Endothelial cell (in vitro differentiated cells): ENCODE results near the gene UXS1. TPM values are rescaled to one million over a fixed set of nuclear protein-coding genes. Genes with fewer than 3 reads are reported as not detected.

ENCODE experiments used
- DNase-seq: peaks from one replicate; pipeline ENCODE4 v3.0.0; 2021; ENCODE audit warnings: low spot score
- H3K27ac Mint-ChIP-seq: one replicate; pipeline ENCODE4 v1.8.0; 2021; ENCODE audit warnings: mixed read lengths, inconsistent platforms; ENCODE audit not compliant: unreplicated experiment
- H3K27me3 Mint-ChIP-seq: one replicate; pipeline ENCODE4 v1.8.0; 2021; ENCODE audit warnings: mild to moderate bottlenecking, moderate library complexity, mixed read lengths, inconsistent platforms; ENCODE audit not compliant: unreplicated experiment
- H3K36me3 Mint-ChIP-seq: one replicate; pipeline ENCODE4 v1.8.0; 2021; ENCODE audit warnings: mild to moderate bottlenecking, low read depth, mixed read lengths, inconsistent platforms; ENCODE audit not compliant: unreplicated experiment
- H3K4me1 Mint-ChIP-seq: one replicate; pipeline ENCODE4 v1.8.0; 2021; ENCODE audit warnings: mild to moderate bottlenecking, mixed read lengths, inconsistent platforms; ENCODE audit not compliant: unreplicated experiment
- H3K4me3 Mint-ChIP-seq: one replicate; pipeline ENCODE4 v1.8.0; 2021; ENCODE audit warnings: mild to moderate bottlenecking, mixed read lengths, inconsistent platforms; ENCODE audit not compliant: unreplicated experiment
- H3K9me3 Mint-ChIP-seq: one replicate; pipeline ENCODE4 v1.8.0; 2021; ENCODE audit warnings: mixed read lengths, inconsistent platforms; ENCODE audit not compliant: unreplicated experiment
- total RNA-seq: library from RNA; stranded (reverse); fragmentation: NEBNext Ultra II Directional; extraction: Animal tissue kit (Norgen Biotek cat#: 25700); gene quantifications from one replicate; pipeline ENCODE4 v1.2.1, GENCODE V29; 2021; ENCODE audit not compliant: unreplicated experiment
- TF ChIP-seq, protein P1 (sequence below): fragments of 200-600 bp; sonication (generic); IDR thresholded peaks from one replicate; pipeline ENCODE4 v1.5.0; 2021; ENCODE audit warnings: antibody characterized with exemption; ENCODE audit not compliant: unreplicated experiment

UXS1 gene
- total RNA-seq, 1 donor from 2014 or later: 60.4 TPM

DNA sequence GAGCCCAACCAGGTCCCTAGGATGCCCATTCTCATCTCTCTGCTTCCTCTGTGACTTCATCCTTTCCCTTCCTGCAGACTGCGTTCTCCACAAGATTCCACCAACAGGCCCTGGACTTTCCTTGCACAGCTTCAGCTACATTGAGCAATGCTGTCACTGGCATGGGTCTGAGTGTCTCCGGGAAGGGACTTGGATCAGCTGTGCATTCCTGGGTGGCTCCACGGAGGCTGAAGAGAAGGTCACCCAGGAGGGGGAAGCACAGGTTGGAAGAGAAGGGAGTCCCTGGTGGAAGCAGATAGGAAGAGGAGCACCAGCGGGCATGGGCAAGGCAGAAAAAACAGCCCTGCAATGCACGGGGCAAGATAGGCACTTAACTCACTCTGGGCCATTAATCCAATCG, 140.5 kb downstream of the UXS1 start:
- Mint-ChIP-seq H3K27ac (no peak overlapping the region), H3K4me3 (no peak overlapping the region), H3K4me1 (no peaks in the 10 kb centered on the region), H3K9me3 (no peaks in the 10 kb centered on the region), H3K36me3 (no peaks in the 10 kb centered on the region), H3K27me3 (peaks cover 3% of the 10 kb centered on the region)
- DNase-seq: no peak
- TF ChIP-seq, protein P1, sequence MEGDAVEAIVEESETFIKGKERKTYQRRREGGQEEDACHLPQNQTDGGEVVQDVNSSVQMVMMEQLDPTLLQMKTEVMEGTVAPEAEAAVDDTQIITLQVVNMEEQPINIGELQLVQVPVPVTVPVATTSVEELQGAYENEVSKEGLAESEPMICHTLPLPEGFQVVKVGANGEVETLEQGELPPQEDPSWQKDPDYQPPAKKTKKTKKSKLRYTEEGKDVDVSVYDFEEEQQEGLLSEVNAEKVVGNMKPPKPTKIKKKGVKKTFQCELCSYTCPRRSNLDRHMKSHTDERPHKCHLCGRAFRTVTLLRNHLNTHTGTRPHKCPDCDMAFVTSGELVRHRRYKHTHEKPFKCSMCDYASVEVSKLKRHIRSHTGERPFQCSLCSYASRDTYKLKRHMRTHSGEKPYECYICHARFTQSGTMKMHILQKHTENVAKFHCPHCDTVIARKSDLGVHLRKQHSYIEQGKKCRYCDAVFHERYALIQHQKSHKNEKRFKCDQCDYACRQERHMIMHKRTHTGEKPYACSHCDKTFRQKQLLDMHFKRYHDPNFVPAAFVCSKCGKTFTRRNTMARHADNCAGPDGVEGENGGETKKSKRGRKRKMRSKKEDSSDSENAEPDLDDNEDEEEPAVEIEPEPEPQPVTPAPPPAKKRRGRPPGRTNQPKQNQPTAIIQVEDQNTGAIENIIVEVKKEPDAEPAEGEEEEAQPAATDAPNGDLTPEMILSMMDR: no peak

DNA sequence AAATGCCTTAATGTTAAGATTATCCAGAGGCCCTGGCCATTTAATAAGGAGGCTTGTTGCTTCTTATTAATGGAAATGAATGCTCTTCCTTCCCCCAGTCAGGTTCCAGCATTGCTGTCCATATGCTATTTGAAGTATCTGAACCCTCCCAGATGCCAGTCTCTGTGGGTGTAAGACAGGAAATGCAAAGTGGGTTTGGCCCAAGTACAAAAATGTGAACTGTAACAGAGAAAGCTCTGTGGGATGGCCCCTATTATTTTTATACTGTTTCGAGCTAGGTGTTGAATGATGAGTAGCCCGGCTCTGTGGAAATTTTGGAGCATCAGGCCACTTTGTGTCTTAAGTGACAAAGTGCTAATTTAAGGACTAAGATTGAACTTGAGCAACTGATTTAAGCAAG, 141.0 kb downstream of the UXS1 start:
- Mint-ChIP-seq H3K27me3 (peaks cover 3% of the 10 kb centered on the region), H3K4me3 (no peak overlapping the region), H3K9me3 (no peaks in the 10 kb centered on the region), H3K27ac (no peak overlapping the region), H3K36me3 (no peaks in the 10 kb centered on the region), H3K4me1 (no peaks in the 10 kb centered on the region)
- no peak for DNase-seq
- TF ChIP-seq, protein P1: no peak

DNA sequence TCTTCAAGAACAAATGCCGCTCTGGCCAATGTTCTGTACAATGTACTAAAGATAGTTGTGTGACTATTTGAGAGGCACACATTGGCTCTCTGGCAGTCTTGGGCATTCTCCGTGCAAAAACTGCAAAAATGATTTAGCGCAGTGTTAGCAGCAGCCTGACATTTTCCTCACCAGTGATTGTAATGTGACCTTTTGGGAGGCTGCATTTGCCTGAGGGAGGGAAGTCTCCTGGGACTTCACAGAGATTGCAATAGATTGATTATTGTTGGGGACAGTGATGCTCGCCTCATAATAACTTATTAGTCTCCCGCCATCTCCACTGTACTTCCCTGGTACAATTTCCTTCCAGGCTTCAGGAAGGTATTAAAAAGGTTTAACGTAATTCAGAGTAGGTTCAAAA, 149.2 kb downstream of the UXS1 start:
- Mint-ChIP-seq H3K27me3 (peaks cover 1% of the 10 kb centered on the region), H3K4me1 (no peaks in the 10 kb centered on the region), H3K9me3 (no peaks in the 10 kb centered on the region), H3K27ac (no peak overlapping the region), H3K4me3 (no peak overlapping the region), H3K36me3 (no peaks in the 10 kb centered on the region)
- no peak for DNase-seq
- TF ChIP-seq, protein P1: no peak

DNA sequence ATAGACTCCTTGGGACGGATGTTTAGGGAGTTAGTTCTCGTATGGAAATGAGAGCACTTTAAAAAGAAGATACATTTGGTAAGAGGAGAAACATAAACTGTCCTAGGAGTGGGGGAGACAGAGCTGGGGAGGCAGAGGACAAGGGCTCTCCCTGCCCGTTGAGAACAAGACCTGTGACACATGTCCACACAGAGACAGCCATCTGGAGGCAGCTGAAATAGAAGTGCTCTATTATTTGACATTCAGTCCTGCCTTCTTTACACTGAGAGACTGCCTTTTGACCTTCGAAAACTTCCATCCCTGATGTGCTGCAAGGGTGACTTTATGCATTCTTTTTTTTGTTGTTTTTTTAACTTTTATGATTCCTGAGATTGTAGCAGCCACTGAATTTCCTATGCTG, 150.1 kb downstream of the UXS1 start:
- peaks cover 1% of the 10 kb centered on the region for H3K27me3 Mint-ChIP-seq
- no peak for DNase-seq
- H3K27ac Mint-ChIP-seq: no peak overlapping the region
- H3K9me3 Mint-ChIP-seq: no peaks in the 10 kb centered on the region
- no peak overlapping the region for H3K4me3 Mint-ChIP-seq
- TF ChIP-seq, protein P1: no peak
- H3K36me3 Mint-ChIP-seq: no peaks in the 10 kb centered on the region
- no peaks in the 10 kb centered on the region for H3K4me1 Mint-ChIP-seq
